Gastrocnemius medialis (tissue), 4 donors: ENCODE measurements around the gene ZNF341. TPM values are rescaled to one million over a fixed set of nuclear protein-coding genes. Genes with fewer than 3 reads are reported as not detected.

Source experiments
- ATAC-seq, 2 donors: fragments of 150-250 bp; one replicate each; pipeline ENCODE4 v1.9.1; 2016
- DNase-seq, 2 donors: peaks; one replicate each; pipeline ENCODE4 v3.0.0-alpha.2; 2019
- H3K27ac ChIP-seq, 4 donors: fragments of 200-600 bp; sonication (generic); 1 replicate in 1 of 4; 2 replicates in 3 of 4; pipeline ENCODE4 v1.5.1; 2016 to 2018; ENCODE audit warnings: mild to moderate bottlenecking in 2 of 4, moderate library complexity in 1 of 4
- H3K27me3 ChIP-seq, 3 donors: fragments of 200-600 bp; sonication (generic) in 2 of 3; 1 replicate in 1 of 3; 2 replicates in 2 of 3; pipeline versions ENCODE4 v1.5.1 to v1.6.0; 2016 to 2019; ENCODE audit warnings: mild to moderate bottlenecking in 1 of 3, moderate library complexity in 1 of 3
- H3K36me3 ChIP-seq, 2 donors: fragments of 200-600 bp; sonication (generic) in 1 of 2; one replicate each; pipeline ENCODE4 v1.5.1; 2017 to 2018
- H3K4me1 ChIP-seq, 2 donors: fragments of 200-600 bp; sonication (generic) in 1 of 2; one replicate each; pipeline ENCODE4 v1.5.1; 2016 to 2017; ENCODE audit warnings: mild to moderate bottlenecking in 2 of 2
- H3K4me3 ChIP-seq, 4 donors: fragments of 200-600 bp; sonication (generic) in 3 of 4; 1 replicate in 1 of 4; 2 replicates in 3 of 4; pipeline ENCODE4 v1.5.1; 2016 to 2019; ENCODE audit warnings: mild to moderate bottlenecking in 2 of 4
- H3K9me3 ChIP-seq, 3 donors: fragments of 200-600 bp; sonication (generic) in 2 of 3; 1 replicate in 1 of 3; 2 replicates in 2 of 3; pipeline ENCODE4 v1.5.1; 2016 to 2019
- POLR2A ChIP-seq, 2 donors: fragments of 450-650 bp; IDR thresholded peaks; one replicate each; pipeline ENCODE4 v1.6.1; 2017; ENCODE audit warnings: antibody characterized with exemption in 2 of 2, mild to moderate bottlenecking in 2 of 2, moderate library complexity in 2 of 2
- in situ Hi-C, 4 donors: fragments of 200-750 bp; cut with MboI; loops; one replicate each; pipeline versions ENCODE4 v1.15.0 to v1.8.0; 2017; ENCODE audit warnings: low sequenced_read_pairs in 4 of 4
- intact Hi-C: fragments of 100-400 bp; cut with DNase I; formaldehyde crosslinking; loops from one replicate; pipeline ENCODE4 v1.15.1; 2023; ENCODE audit warnings: low total_unique reads
- total RNA-seq, 4 donors: library from RNA; depleted of rRNA; stranded (reverse); fragments of >200 nt; gene quantifications; one replicate each; pipeline versions ENCODE4 v1.1.0 to v1.2.3, GENCODE V29; 2016
- TF ChIP-seq, protein P1 (sequence below), 5 experiments: fragments of 450-650 bp in 3 of 5; fragments of 200-600 bp in 2 of 5; sonication (generic) in 2 of 5; IDR thresholded peaks in 4 of 5; conservative IDR thresholded peaks in 1 of 5; 1 replicate in 4 of 5; 2 replicates in 1 of 5; pipeline ENCODE4 v1.5.1; 2016 to 2019; ENCODE audit warnings: antibody characterized with exemption in 5 of 5, mild to moderate bottlenecking in 3 of 5, moderate library complexity in 3 of 5

Gene ZNF341
- total RNA-seq, 4 donors from 2014 or later = 1.8 to 4.6 (median 2.6) TPM

- H3K9me3 ChIP-seq = no peaks in the 10 kb centered on the region
- in situ Hi-C loops (no loop called here), intact Hi-C loops (no loop called here)
- peaks cover 82 to 86% of the 10 kb centered on the region in 2 donors for H3K4me1 ChIP-seq
- no peak for DNase-seq
- H3K27me3 ChIP-seq = no peaks in the 10 kb centered on the region
- TF ChIP-seq POLR2A (IDR thresholded peaks at IDR 0.05) = no peak
- TF ChIP-seq, protein P1, sequence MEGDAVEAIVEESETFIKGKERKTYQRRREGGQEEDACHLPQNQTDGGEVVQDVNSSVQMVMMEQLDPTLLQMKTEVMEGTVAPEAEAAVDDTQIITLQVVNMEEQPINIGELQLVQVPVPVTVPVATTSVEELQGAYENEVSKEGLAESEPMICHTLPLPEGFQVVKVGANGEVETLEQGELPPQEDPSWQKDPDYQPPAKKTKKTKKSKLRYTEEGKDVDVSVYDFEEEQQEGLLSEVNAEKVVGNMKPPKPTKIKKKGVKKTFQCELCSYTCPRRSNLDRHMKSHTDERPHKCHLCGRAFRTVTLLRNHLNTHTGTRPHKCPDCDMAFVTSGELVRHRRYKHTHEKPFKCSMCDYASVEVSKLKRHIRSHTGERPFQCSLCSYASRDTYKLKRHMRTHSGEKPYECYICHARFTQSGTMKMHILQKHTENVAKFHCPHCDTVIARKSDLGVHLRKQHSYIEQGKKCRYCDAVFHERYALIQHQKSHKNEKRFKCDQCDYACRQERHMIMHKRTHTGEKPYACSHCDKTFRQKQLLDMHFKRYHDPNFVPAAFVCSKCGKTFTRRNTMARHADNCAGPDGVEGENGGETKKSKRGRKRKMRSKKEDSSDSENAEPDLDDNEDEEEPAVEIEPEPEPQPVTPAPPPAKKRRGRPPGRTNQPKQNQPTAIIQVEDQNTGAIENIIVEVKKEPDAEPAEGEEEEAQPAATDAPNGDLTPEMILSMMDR (IDR thresholded peaks at IDR 0.05 in 4 of 5, conservative IDR thresholded peaks at IDR 0.05 in 1 of 5) = no peak
- ATAC-seq = no peak
- H3K4me3 ChIP-seq = no peak overlapping the region
- peak overlapping the region in 1 of 4 donors; percentile 18 for H3K27ac ChIP-seq
- no peaks in the 10 kb centered on the region for H3K36me3 ChIP-seq
Measured at GRCh38 chr20:33837096-33837830, 105.5 kb downstream of the ZNF341 start.

GRCh38 chr20:33838035-33838864, 106.5 kb downstream of the ZNF341 start:
- no peak for ATAC-seq
- TF ChIP-seq POLR2A (IDR thresholded peaks at IDR 0.05) = no peak
- TF ChIP-seq, protein P1 (IDR thresholded peaks at IDR 0.05 in 4 of 5, conservative IDR thresholded peaks at IDR 0.05 in 1 of 5) = no peak
- Histone ChIP-seq H3K9me3 (no peaks in the 10 kb centered on the region), H3K4me1 (peaks cover 82 to 86% of the 10 kb centered on the region in 2 donors), H3K27me3 (no peaks in the 10 kb centered on the region), H3K4me3 (no peak overlapping the region), H3K36me3 (no peaks in the 10 kb centered on the region), H3K27ac (peak overlapping the region in 1 of 4 donors; percentile 24)
- in situ Hi-C loops = no loop called here
- intact Hi-C loops = no loop called here
- DNase-seq = no peak

DNA sequence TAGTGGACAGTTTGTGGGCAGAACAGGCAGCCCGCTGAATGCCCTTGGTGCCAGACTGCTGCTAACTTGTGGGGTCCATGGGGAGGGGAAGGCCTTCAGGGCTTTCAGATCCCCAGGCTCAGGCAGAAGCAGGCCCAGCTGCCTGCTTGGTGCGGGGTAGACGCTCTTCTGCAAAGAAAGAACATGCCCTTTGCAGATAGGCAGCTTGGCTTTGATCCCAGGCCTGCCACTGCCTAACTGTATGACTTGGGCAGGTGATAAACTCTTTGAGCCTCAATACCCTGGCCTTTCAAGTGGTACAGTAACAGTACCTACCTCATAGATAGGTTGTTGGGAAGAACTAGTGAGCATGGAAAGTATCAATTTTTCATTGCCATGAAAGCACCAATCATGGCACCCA, 107.8 kb downstream of the ZNF341 start:
- H3K27me3 ChIP-seq = no peaks in the 10 kb centered on the region
- peaks cover 83 to 85% of the 10 kb centered on the region in 2 donors for H3K4me1 ChIP-seq
- intact Hi-C loops (no loop called here), in situ Hi-C loops (no loop called here)
- H3K4me3 ChIP-seq = no peak overlapping the region
- DNase-seq = peak; percentile 54
- H3K27ac ChIP-seq = peak overlapping the region in 2 of 4 donors; percentile 8 to 50
- H3K9me3 ChIP-seq = no peaks in the 10 kb centered on the region
- TF ChIP-seq, protein P1 (IDR thresholded peaks at IDR 0.05 in 4 of 5, conservative IDR thresholded peaks at IDR 0.05 in 1 of 5) = no peak
- TF ChIP-seq POLR2A (IDR thresholded peaks at IDR 0.05) = no peak
- peak; percentile 75 for ATAC-seq
- H3K36me3 ChIP-seq = no peaks in the 10 kb centered on the region

- Histone ChIP-seq H3K4me1 (peaks cover 83 to 85% of the 10 kb centered on the region in 2 donors), H3K27ac (no peak overlapping the region), H3K36me3 (no peaks in the 10 kb centered on the region), H3K4me3 (no peak overlapping the region), H3K27me3 (no peaks in the 10 kb centered on the region), H3K9me3 (no peaks in the 10 kb centered on the region)
- intact Hi-C loops = no loop called here
- DNase-seq (no peak), ATAC-seq (no peak)
- no peak for TF ChIP-seq POLR2A (IDR thresholded peaks at IDR 0.05)
- TF ChIP-seq, protein P1 (IDR thresholded peaks at IDR 0.05 in 4 of 5, conservative IDR thresholded peaks at IDR 0.05 in 1 of 5) = no peak
- in situ Hi-C loops = no loop called here
Measured at GRCh38 chr20:33840160-33840559, 108.4 kb downstream of the ZNF341 start.
